NOMO-1 treated with dmso at 0.1 percent for 144 hours (cell line): ENCODE data around the gene SPECC1L.
A peak's percentile ranks its signal among the peaks of the same experiment; 100 is the strongest.

Experiments used
- DNase-seq: peaks from one replicate; lab custom pipeline; 2025; ENCODE audit not compliant: unreplicated experiment; lab: John Stamatoyannopoulos, UW

Gene SPECC1L

DNA sequence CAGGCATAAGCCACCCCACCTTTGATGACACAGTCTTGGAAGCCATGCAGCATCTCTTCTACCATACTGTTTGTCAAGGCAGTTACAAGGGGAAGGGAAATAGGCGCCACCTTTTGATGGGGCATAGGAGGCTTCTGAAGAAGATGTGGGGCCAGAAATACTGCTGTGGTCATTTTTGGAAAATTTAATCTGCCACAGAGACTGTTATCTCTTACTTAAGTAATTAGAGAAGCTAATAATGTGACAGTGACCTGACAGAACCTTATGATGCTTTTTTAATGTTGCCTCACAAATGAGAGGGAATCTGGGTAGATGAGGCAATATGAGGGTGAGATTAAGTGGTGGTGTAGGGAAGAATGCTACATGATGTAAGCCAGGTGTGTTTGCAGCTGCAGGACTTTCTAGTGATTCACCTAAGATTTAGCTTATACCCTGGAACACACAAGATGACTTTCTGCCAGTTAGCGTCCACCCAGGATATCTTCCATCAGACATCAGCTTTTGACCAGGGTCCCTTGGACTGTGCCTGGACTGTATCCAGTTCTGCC lies 122.5 kb downstream of the SPECC1L start:
- DNase-seq = no peak

DNA sequence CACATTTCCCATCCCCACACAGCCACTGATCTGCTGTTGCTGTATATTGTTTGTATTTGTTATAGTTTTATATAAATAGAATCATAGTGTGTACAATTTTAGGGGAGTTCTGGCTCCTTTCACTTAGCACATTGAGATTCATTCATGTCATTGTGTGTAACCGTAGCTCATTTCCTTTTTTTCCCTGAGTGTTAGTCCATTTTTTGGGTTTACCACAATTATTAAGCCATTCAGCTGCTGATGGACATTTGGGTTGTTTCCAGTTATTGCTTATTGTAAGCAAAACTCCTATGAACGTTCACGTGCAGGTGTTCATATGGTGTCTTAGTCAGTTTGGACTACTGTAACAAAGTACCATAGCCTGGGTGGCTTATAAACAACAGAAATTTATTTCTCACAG lies 123.2 kb downstream of the SPECC1L start:
- DNase-seq = no peak

DNA sequence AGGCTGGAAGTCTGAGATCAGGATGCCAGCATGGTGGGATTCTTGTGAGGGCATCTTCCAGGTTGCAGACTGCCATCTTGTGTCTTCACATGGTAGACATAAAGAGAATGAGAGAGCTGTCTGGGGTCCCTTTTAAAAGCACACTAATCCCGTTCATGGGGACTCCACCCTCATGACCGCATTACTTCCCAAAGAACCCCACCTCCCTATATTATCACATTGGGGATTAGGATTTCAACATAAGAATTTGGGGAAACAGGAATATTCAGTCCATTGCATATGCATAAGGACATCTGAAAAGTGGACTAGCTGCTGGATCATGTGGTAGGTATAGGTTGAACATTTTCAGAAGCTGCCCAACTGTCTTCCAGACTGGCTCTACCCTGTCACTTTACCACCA lies 123.6 kb downstream of the SPECC1L start:
- DNase-seq = no peak

DNA sequence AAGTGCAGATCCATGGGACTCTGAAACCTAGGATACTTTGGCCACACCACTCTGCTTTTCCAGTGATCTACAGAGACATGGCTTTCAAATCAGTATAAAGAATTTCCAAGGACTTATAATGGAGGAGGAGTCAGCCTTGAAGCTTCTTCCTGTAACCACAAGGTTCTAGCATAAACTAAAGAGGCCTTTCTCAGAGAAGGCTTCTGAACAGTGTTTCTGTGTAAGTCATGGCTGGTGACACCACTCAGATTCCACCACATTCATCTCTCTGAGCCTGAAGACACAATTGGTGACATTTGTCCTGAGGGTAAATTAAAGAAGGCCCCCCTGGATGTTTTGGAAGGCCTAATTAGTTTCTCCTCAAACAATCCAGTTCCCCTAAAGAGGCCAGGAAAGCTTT lies 127.8 kb downstream of the SPECC1L start:
- no peak for DNase-seq

DNA sequence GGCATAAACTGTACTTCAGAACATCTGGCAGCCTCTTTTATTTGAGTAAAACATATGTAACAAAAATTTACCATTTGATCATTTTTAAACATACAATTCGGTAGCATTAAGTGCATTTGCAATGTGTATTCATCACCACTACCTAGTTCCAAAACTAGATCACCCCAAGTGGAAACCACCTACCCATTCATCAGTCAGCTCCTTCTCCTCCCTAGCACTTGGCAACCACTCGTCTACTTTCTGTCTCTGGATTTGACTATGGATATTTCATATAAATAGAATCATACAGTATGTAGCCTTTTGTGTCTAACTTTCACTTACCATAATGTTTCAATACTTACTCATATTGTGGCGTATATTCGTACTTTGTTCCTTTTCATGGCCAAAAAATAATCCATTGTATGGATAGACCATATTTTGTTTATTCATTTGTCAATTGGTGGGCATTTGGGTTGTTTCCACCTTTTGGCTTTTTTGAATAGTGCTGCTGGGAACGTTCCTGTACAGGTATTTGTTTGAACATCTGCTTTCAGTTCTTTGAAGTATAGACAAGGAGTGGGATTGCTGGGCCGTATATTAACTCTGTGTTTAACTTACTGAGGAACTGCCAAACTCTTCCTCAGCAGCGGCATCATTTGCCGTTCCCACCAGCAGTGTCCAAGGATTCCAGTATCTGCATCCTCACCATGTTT lies 129.5 kb downstream of the SPECC1L start:
- no peak for DNase-seq

- DNase-seq = no peak
These were observed 130.3 kb downstream of the SPECC1L start for GRCh38 chr22:24400726-24401596.

DNA sequence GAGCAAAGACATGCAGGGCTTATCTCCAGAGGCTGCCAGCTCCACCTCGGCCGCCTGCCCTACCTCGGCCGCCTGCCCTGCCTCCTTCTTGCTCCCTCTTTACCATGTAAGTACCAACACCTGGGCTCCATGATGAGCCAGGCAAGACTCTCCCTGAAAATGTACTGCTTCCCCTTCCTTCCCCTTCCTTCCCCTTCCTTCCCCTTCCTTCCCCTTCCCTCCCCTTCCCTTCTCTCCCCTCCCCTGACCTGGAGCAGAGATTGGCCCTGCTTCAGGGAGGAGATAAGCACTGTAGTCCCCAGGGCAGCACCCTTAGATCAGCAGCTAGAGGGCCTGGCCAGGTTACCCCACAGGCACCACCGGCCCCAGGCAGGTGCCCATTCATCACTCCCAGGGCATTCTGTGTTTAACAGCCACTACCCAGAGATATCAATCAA lies 131.3 kb downstream of the SPECC1L start:
- no peak for DNase-seq

GRCh38 chr22:24402460-24403192 lies 132.0 kb downstream of the SPECC1L start:
- peak; percentile 77 for DNase-seq

DNA sequence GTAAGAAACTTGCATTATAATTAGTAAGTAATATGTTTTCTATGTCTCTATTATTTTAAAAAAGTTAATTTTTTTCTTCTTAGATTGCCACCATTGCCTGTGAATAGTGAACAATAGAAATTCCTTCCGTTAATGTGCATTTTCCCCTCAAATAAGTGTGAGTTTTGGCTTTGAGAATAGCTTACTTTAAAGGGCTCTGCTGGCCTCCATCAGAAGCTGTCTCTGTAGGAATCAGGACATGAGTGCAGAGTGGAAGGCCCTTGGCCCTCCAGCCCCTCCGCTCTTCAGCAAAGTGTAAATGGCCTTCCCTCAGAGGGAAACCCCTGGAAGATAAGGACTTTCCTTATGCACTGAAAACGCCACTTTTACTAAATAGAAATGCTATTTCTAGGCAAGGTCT lies 132.7 kb downstream of the SPECC1L start:
- DNase-seq = no peak

DNA sequence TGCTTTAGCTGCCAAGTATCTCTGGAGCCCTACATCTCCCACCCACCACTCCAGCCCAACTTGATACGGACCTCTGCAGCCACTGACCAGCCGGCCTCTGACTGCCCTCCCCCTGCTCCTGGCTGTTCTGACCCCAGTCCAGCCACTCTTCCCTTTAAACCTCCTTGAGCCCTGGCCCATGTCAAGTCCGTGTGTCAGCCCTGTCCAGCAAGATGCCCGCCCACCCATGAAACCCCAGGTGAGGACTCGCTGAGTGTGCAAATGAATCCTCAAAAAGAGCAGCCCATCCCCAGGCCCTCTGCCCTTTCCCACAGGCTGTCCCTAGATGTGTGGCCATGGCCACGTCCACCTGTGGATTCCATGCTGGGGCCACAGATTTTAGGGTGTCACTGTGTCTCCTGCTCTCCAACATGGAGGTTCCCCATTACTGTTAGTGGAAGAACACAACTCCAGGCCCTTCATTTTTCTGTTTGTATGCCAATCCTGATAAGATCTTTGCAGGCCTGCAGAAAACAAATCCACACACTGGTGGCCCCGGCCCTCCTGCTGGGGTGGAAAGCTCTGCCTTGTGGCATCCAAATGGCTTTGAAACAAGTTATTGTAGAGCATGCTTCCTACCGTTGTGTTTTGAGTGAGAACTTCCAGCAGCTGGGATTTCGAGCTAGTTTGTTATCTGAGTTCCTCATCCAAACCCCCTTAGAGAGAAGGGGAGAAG lies 134.1 kb downstream of the SPECC1L start:
- DNase-seq = no peak

GRCh38 chr22:24405631-24406321 lies 135.1 kb downstream of the SPECC1L start:
- no peak for DNase-seq

DNA sequence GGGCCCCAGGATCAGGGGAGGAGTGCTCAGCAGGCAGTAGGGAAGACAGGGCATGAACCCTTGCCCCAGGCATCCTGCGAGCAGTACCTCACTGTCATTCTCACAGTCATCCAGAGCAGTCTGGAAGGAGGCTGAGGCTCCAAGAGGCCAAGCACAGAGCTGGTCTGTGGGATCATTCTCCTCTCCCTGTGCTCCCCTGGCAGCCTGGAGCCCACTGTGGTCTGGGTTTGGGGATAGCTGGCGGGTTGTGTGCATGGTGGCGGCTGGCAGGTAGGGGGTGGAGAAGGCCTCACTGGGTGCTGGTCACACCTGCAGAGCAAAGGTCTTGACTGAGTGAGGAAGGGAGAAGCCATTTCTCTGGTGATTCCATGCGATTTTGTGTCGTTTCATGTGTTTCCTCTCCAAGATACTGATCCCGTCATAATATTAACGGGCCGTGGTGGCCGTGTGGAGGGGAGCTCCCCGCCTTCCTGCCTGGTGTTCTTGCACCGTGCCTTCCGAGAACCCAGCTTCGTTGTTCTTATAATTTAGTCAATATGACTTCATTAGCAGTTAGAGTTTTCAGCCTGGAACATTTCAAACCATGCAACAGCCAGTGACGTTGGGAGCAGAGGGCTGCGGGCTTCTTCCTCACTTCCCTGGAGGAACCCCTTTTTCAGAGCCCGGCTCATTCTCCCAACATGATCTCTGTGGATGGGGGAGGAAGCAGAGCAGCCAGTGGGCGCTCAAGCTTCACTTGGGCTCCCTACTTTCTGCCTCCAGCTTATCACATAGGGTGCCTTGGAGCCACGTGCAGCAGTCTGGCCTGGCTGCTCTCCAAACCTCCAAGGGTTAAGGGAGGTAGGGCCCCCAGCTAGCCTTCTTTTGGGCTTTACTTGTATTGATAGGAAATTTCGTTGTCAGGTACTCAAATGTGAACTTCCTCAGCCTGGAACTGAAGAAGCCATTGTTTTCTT lies 136.0 kb downstream of the SPECC1L start:
- no peak for DNase-seq

DNA sequence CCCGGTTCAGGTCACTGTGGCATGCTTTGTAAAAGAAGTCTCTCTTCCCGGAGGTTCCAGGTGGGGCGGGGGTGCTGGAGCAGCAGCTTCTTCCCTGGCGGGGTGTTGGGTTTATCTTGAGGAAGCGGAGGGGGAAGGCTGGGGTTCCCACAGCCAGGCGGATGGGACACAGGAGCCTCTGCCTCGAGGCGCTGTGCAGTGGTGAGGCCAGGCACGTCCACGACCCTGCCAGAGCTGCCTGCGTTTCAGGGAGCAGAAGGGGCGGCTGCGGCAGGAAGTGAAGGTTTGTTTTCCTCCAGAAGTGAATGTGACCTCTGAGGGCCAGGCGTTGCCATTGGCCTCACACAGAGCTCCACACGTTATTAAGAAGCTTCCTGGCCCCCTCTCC lies 136.6 kb downstream of the SPECC1L start:
- no peak for DNase-seq

DNA sequence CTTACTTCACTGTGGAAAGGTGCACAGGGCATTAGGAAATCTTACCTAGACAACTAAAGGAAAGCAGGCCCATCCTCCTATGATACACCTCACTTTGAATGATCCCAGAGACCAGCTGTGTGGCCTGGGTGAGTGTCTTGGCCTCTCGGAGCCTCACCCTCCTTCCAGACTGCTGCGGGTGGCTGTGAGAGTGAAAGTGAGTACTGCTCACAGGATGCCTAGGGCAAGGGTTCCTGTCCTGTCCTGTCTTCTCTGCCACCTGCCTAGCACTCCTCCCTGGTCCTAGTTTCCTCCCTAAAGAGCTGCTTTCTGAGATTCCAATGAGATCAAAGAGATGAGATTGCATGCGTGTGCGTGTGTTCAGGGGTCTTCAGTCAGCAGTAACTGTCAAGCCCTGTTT lies 137.3 kb downstream of the SPECC1L start:
- no peak for DNase-seq

DNA sequence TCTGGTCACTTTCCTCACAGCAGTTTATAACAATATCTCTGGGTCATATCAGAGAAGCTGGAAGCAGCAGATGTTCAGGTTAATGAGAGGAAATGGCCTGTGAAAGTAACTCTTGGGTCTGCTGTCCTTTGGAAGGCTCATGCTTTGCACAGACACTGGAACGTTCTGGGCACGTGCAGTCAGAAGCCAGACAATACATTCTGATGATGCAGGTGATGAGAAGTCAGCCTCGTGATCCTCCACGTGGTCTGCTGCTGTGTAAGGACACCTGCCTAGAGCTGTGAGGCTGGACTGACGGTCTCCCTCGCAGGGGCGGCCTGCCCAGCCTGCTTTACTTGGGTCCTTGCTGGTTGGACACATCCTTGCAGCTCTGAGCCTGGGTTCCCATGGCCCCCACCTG lies 138.0 kb downstream of the SPECC1L start:
- no peak for DNase-seq

DNA sequence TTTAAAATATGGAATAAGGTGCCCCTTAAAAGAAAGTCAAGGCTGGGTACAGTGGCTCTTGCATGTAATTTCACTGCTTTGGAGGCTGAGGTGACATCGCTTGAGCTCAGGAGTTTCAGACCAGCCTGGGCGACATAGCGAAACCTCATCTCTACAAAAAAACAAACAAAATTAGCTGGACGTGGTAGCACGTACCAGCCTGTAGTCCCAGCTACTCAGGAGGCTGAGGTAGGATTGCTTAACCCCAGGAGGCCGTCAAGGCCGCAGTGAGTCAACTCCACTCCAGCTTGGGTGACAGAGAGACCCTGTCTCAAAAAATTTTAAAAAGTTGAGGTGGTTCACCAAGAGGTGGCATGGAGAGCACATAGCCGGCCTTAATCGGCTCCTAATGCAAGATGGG lies 139.1 kb downstream of the SPECC1L start:
- DNase-seq = no peak

- DNase-seq = no peak
These were observed 139.7 kb downstream of the SPECC1L start for GRCh38 chr22:24410110-24410856.

- DNase-seq = no peak
These were observed 140.8 kb downstream of the SPECC1L start for GRCh38 chr22:24411256-24412004.
